ENCODE results near the gene LPAR3. TPM values are rescaled to one million over a fixed set of nuclear protein-coding genes. Genes with fewer than 3 reads are reported as not detected.
A peak's percentile ranks its signal among the peaks of the same experiment; 100 is the strongest.

LPAR3 gene
- total RNA-seq, 1 donor from 2014 or later = 1.2 TPM

DNA sequence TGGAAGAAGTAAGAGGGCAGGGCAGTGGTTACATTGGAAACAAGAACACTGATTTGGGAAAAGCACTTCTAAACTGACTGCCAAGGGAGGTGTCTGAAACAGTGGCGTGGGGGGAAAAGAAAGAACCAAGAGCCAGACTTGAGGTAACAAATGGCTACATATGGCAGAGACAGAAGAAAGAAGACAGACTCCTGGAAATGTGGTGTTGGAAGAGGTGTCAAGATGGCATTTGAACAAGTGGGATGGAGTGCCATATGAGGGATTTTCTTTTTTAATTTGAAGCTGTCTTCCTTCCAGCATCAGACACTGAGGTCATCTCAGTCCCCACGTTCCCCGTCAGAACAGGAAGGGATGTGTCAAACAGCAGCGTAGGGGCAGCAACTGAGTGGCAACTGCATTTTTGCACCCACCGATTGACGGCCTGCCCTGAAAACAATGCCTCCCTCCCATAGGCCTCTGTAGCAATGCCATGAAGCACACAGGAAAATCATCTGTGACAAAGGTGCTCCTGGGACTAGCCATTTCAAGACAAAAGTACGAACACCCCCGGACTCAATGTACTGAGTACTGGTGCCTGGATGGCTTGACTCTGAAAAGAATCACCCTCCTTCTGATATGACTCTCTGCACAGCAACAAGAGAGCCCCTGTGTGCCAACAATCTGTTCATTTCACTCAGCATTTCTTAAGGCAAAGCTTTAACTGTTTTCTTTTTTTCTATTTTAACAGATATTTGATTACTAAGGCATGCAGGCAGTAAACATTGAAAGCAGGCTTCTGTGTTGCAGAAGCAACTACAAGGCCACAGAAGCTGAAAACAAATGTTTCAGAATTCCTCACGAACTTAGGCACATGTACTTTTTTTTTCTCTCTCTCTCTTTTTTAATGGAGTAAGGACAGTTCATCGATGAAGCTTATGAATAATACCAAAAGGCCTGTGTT lies 37.0 kb downstream of the LPAR3 start:
- TF ChIP-seq, protein P1, sequence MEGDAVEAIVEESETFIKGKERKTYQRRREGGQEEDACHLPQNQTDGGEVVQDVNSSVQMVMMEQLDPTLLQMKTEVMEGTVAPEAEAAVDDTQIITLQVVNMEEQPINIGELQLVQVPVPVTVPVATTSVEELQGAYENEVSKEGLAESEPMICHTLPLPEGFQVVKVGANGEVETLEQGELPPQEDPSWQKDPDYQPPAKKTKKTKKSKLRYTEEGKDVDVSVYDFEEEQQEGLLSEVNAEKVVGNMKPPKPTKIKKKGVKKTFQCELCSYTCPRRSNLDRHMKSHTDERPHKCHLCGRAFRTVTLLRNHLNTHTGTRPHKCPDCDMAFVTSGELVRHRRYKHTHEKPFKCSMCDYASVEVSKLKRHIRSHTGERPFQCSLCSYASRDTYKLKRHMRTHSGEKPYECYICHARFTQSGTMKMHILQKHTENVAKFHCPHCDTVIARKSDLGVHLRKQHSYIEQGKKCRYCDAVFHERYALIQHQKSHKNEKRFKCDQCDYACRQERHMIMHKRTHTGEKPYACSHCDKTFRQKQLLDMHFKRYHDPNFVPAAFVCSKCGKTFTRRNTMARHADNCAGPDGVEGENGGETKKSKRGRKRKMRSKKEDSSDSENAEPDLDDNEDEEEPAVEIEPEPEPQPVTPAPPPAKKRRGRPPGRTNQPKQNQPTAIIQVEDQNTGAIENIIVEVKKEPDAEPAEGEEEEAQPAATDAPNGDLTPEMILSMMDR (IDR thresholded peaks at IDR 0.05; ENCODE audit: unreplicated experiment) = no peak
- no peaks in the 10 kb centered on the region for H3K9me3 Mint-ChIP-seq (ENCODE audit: unreplicated experiment)
- H3K4me1 Mint-ChIP-seq (ENCODE audit: unreplicated experiment) = no peaks in the 10 kb centered on the region
- DNase-seq (ENCODE audit: low spot score) = no peak
- H3K4me3 Mint-ChIP-seq (ENCODE audit: unreplicated experiment) = no peak overlapping the region
- H3K27me3 Mint-ChIP-seq (ENCODE audit: unreplicated experiment) = peaks cover 13% of the 10 kb centered on the region
- H3K27ac Mint-ChIP-seq (ENCODE audit: unreplicated experiment) = no peak overlapping the region
- no peaks in the 10 kb centered on the region for H3K36me3 Mint-ChIP-seq (ENCODE audit: low read depth, unreplicated experiment)

DNA sequence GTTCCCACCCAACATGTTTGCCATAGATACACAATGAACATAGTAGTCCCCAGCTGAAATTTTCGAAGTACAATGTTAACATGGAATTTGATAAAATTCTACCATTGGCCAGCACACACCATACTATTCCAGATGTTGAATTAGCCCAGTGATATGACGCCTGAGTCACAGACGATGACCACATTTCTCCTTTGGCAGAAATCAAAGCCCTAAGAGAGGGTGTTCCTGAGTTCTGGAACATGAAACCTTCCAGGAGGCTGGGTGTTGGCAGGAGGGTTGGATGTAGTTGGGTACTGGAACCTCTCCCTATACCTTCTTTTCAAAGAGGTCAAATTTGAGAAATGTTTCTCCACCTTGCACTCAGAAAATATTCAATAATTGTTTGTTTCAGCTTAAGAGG lies 37.8 kb downstream of the LPAR3 start:
- Mint-ChIP-seq H3K27ac (ENCODE audit: unreplicated experiment) (no peak overlapping the region), H3K9me3 (ENCODE audit: unreplicated experiment) (no peaks in the 10 kb centered on the region), H3K27me3 (ENCODE audit: unreplicated experiment) (peaks cover 13% of the 10 kb centered on the region), H3K36me3 (ENCODE audit: low read depth, unreplicated experiment) (no peaks in the 10 kb centered on the region), H3K4me3 (ENCODE audit: unreplicated experiment) (no peak overlapping the region), H3K4me1 (ENCODE audit: unreplicated experiment) (no peaks in the 10 kb centered on the region)
- no peak for DNase-seq (ENCODE audit: low spot score)
- TF ChIP-seq, protein P1 (IDR thresholded peaks at IDR 0.05; ENCODE audit: unreplicated experiment) = no peak

GRCh38 chr1:84853741-84854721 lies 39.0 kb downstream of the LPAR3 start:
- H3K4me1 Mint-ChIP-seq (ENCODE audit: unreplicated experiment) = no peaks in the 10 kb centered on the region
- peak overlapping the region; percentile 14 for H3K27ac Mint-ChIP-seq (ENCODE audit: unreplicated experiment)
- no peaks in the 10 kb centered on the region for H3K9me3 Mint-ChIP-seq (ENCODE audit: unreplicated experiment)
- TF ChIP-seq, protein P1 (IDR thresholded peaks at IDR 0.05; ENCODE audit: unreplicated experiment) = no peak
- H3K36me3 Mint-ChIP-seq (ENCODE audit: low read depth, unreplicated experiment) = no peaks in the 10 kb centered on the region
- peak overlapping the region; percentile 49 for H3K4me3 Mint-ChIP-seq (ENCODE audit: unreplicated experiment)
- no peak for DNase-seq (ENCODE audit: low spot score)
- H3K27me3 Mint-ChIP-seq (ENCODE audit: unreplicated experiment) = peaks cover 13% of the 10 kb centered on the region

- Mint-ChIP-seq H3K36me3 (ENCODE audit: low read depth, unreplicated experiment) (no peaks in the 10 kb centered on the region), H3K27ac (ENCODE audit: unreplicated experiment) (no peak overlapping the region), H3K27me3 (ENCODE audit: unreplicated experiment) (peaks cover 13% of the 10 kb centered on the region), H3K4me1 (ENCODE audit: unreplicated experiment) (no peaks in the 10 kb centered on the region), H3K4me3 (ENCODE audit: unreplicated experiment) (no peak overlapping the region), H3K9me3 (ENCODE audit: unreplicated experiment) (no peaks in the 10 kb centered on the region)
- TF ChIP-seq, protein P1 (IDR thresholded peaks at IDR 0.05; ENCODE audit: unreplicated experiment) = no peak
- no peak for DNase-seq (ENCODE audit: low spot score)
These were observed 41.2 kb downstream of the LPAR3 start for GRCh38 chr1:84851839-84852238.

Measured in endothelial cell (in vitro differentiated cells).